Calu3 (cell line): Measurements from ENCODE around the gene ZNF256. TPM values are rescaled to one million over a fixed set of nuclear protein-coding genes. Genes with fewer than 3 reads are reported as not detected.

Experiments used
- BruUV-seq: library from RNA; stranded (reverse); fragments of 400-500 nt; replicated peaks from 2 replicates; lab custom pipeline; 2021; lab: Mats Ljungman, UMichigan
- CTCF ChIA-PET: fragments of 300-600 bp; sonication (Branson Sonifier 250); formaldehyde crosslinking; loops from one replicate; lab custom pipeline; 2022; ENCODE audit warnings: antibody characterized with exemption; lab: Charles Lee
- DNase-seq: peaks from one replicate; pipeline ENCODE4 v3.0.0; 2022
- H3K27ac Mint-ChIP-seq: one replicate; pipeline ENCODE4 v1.8.0; 2022; ENCODE audit warnings: mixed read lengths; ENCODE audit not compliant: unreplicated experiment
- H3K27me3 Mint-ChIP-seq: one replicate; pipeline ENCODE4 v1.8.0; 2022; ENCODE audit warnings: mixed read lengths; ENCODE audit not compliant: unreplicated experiment
- H3K36me3 Mint-ChIP-seq: one replicate; pipeline ENCODE4 v1.8.0; 2022; ENCODE audit warnings: mild to moderate bottlenecking, moderate library complexity, mixed read lengths; ENCODE audit not compliant: insufficient read depth, unreplicated experiment
- H3K4me1 Mint-ChIP-seq: one replicate; pipeline ENCODE4 v1.8.0; 2022; ENCODE audit warnings: mild to moderate bottlenecking, low read depth, mixed read lengths; ENCODE audit not compliant: unreplicated experiment
- H3K4me3 Mint-ChIP-seq: one replicate; pipeline ENCODE4 v1.8.0; 2022; ENCODE audit warnings: mild to moderate bottlenecking, low read depth, moderate library complexity, mixed read lengths; ENCODE audit not compliant: unreplicated experiment
- H3K9me3 Mint-ChIP-seq: one replicate; pipeline ENCODE4 v1.8.0; 2022; ENCODE audit warnings: low read depth, mixed read lengths; ENCODE audit not compliant: unreplicated experiment
- intact Hi-C: fragments of 100-400 bp; cut with micrococcal nuclease; formaldehyde crosslinking; loops from one replicate; pipeline ENCODE4 v1.10.0; 2022; ENCODE audit not compliant: unreplicated experiment
- total RNA-seq: library from RNA; stranded (reverse); gene quantifications from 2 replicates; pipeline ENCODE4 v1.2.3, GENCODE V29; 2022
- TF ChIP-seq, protein P1 (sequence below): fragments of 200-600 bp; IDR thresholded peaks from one replicate; pipeline ENCODE4 v1.8.0; 2022; ENCODE audit warnings: antibody characterized with exemption; ENCODE audit not compliant: unreplicated experiment

The ZNF256 gene
- total RNA-seq, 1 experiment from 2014 or later, result 7.1 TPM

DNA sequence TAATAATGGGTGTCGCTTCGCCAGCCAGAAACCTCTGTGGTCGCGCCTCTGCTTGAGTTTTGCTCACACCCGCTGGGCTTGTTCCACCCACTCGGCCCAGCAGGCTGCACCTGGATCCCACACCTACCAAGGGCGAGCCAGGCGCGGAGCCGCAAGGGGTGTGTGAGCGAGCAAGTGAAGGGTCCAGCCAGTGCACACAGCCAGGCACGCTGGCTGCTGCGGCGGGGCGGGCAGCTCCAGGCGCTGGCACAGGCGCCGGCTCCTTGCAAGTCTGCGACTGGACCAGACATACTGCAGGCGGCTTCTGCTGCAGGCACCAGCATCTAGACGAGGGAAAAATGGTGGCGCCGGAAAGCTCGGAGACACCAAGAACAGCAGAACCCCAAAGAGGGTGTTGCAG, 1.8 kb upstream of the ZNF256 start:
- no peaks in the 10 kb centered on the region for H3K27me3 Mint-ChIP-seq
- intact Hi-C loops, result no loop called here

DNA sequence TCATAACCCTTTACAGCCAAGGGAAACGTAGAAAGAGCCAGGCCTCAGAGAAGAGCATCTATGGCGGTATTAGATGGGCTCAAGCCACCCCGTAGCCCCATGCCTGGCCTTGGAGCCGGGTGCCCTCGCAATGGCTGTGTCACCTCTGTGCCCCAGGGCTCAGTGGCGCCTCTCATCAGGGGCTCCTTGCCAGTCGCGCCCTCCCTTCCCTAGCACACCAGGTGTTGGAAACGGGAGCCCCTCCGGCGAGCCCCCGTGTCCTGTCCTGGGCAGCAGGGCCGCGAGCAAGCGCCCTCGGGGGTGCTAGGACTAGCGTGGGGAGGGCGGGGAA, 453 bp downstream of the ZNF256 start:
- BruUV-seq, result no TSS peak
- peaks cover 28% of the 10 kb centered on the region for H3K9me3 Mint-ChIP-seq
- TF ChIP-seq, protein P1, sequence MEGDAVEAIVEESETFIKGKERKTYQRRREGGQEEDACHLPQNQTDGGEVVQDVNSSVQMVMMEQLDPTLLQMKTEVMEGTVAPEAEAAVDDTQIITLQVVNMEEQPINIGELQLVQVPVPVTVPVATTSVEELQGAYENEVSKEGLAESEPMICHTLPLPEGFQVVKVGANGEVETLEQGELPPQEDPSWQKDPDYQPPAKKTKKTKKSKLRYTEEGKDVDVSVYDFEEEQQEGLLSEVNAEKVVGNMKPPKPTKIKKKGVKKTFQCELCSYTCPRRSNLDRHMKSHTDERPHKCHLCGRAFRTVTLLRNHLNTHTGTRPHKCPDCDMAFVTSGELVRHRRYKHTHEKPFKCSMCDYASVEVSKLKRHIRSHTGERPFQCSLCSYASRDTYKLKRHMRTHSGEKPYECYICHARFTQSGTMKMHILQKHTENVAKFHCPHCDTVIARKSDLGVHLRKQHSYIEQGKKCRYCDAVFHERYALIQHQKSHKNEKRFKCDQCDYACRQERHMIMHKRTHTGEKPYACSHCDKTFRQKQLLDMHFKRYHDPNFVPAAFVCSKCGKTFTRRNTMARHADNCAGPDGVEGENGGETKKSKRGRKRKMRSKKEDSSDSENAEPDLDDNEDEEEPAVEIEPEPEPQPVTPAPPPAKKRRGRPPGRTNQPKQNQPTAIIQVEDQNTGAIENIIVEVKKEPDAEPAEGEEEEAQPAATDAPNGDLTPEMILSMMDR, result no peak
- intact Hi-C loops, result no loop called here
- CTCF ChIA-PET, result no interaction called here
- no peaks in the 10 kb centered on the region for H3K27me3 Mint-ChIP-seq
- DNase-seq, result no peak
- peaks cover 9% of the 10 kb centered on the region for H3K4me1 Mint-ChIP-seq
- H3K4me3 Mint-ChIP-seq, result peak overlapping the region; percentile 83
- H3K27ac Mint-ChIP-seq, result peak overlapping the region; percentile 87
- peaks cover 18% of the 10 kb centered on the region for H3K36me3 Mint-ChIP-seq

More for the DNA sequence above, 1.8 kb upstream of the ZNF256 start:
- Mint-ChIP-seq H3K9me3 (peaks cover 15% of the 10 kb centered on the region), H3K36me3 (peaks cover 13% of the 10 kb centered on the region), H3K4me1 (peaks cover 9% of the 10 kb centered on the region), H3K4me3 (no peak overlapping the region), H3K27ac (no peak overlapping the region)
- no TSS peak for BruUV-seq
- TF ChIP-seq, protein P1, result no peak
- CTCF ChIA-PET, result no interaction called here
- no peak for DNase-seq

DNA sequence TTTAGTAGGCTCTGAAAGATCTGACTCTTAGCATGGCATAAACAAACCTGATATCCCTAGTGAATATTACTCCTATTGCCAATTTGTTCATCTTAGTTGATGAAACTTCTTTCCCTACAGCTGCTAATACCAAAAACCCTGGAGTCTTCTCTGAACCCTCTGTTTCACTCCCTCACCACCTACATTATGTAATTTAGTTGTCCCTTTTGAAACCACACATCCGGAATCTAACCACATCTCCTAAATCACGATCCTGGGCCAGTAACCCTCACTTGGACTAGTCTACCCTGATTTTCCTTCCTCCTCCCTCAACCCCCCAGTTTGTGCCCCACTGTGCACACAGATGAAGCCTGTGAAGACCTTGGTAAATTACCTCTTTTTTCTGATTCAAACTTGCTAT, 1.2 kb downstream of the ZNF256 start:
- CTCF ChIA-PET, result no interaction called here
- H3K4me3 Mint-ChIP-seq, result peak overlapping the region; percentile 83
- H3K9me3 Mint-ChIP-seq, result peaks cover 32% of the 10 kb centered on the region
- H3K27ac Mint-ChIP-seq, result no peak overlapping the region
- peaks cover 9% of the 10 kb centered on the region for H3K4me1 Mint-ChIP-seq
- TF ChIP-seq, protein P1, result no peak
- H3K27me3 Mint-ChIP-seq, result no peaks in the 10 kb centered on the region
- no TSS peak for BruUV-seq
- H3K36me3 Mint-ChIP-seq, result peaks cover 18% of the 10 kb centered on the region
- DNase-seq, result no peak
- intact Hi-C loops, result no loop called here

DNA sequence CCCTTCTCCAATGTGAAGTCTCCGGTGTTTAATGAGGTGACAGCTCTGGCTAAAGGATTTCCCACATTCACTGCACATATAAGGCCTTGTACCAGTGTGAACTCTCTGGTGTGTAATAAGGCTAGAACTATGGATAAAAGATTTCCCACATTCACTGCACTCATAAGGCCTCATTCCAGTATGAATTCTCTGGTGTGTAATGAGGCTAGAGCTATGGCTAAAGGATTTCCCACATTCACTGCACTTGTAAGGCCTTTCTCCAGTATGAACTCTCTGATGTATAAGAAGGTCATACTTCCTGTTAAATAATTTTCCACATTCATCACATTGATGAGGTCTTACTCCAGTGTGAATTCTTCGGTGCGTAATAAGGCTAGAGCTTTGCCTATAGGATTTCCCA, 5.9 kb downstream of the ZNF256 start:
- CTCF ChIA-PET, result no interaction called here
- H3K27ac Mint-ChIP-seq, result no peak overlapping the region
- H3K36me3 Mint-ChIP-seq, result peaks cover 10% of the 10 kb centered on the region
- no peak for DNase-seq
- BruUV-seq, result no TSS peak
- H3K9me3 Mint-ChIP-seq, result peaks cover 36% of the 10 kb centered on the region
- peaks cover 6% of the 10 kb centered on the region for H3K4me1 Mint-ChIP-seq
- intact Hi-C loops, result no loop called here
- H3K4me3 Mint-ChIP-seq, result no peak overlapping the region
- TF ChIP-seq, protein P1, result no peak
- H3K27me3 Mint-ChIP-seq, result no peaks in the 10 kb centered on the region
